ENCODE data around the gene SOAT2.
"Not testable (repeated sequence)": the region's sequence is repeated elsewhere in the genome, so short reads cannot be mapped to it uniquely, and the experiment has no call there.

SOAT2 gene

DNA sequence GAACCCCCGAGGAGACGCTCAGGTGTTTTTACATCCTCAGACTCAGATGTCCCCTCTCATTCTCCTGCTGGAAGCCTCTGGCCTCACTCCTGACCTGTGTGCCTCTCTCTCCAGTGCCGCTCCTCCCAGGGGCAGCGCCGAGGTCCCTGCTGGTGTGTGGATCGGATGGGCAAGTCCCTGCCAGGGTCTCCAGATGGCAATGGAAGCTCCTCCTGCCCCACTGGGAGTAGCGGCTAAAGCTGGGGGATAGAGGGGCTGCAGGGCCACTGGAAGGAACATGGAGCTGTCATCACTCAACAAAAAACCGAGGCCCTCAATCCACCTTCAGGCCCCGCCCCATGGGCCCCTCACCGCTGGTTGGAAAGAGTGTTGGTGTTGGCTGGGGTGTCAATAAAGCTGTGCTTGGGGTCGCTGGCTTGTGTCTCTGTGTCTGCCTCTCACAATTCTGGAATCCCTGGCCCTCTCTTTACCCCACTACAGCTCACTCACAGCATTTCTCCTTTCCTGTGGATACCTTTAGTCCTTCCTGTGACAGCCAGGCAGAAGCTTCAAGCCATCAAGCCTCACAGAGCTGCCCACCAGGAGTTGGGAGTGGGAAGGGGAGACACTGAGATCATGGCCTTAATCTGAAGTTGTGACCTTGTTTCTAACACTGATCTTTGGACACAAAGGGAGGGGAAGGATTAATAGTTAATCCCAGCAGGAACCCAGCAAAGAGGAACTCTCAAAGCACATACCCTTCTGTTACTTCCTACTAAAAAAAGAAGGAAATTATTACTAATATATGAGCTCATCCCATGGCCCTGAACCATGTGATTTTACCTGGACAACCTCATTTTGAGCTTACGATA is 1.1 kb upstream of the SOAT2 start:
- no peak overlapping the region for H3K4me3 ChIP-seq (ENCODE audit: low read length)
- no peak for DNase-seq (ENCODE audit: low read depth)
- TF ChIP-seq, protein P1, sequence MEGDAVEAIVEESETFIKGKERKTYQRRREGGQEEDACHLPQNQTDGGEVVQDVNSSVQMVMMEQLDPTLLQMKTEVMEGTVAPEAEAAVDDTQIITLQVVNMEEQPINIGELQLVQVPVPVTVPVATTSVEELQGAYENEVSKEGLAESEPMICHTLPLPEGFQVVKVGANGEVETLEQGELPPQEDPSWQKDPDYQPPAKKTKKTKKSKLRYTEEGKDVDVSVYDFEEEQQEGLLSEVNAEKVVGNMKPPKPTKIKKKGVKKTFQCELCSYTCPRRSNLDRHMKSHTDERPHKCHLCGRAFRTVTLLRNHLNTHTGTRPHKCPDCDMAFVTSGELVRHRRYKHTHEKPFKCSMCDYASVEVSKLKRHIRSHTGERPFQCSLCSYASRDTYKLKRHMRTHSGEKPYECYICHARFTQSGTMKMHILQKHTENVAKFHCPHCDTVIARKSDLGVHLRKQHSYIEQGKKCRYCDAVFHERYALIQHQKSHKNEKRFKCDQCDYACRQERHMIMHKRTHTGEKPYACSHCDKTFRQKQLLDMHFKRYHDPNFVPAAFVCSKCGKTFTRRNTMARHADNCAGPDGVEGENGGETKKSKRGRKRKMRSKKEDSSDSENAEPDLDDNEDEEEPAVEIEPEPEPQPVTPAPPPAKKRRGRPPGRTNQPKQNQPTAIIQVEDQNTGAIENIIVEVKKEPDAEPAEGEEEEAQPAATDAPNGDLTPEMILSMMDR (IDR thresholded peaks at IDR 0.05; ENCODE audit: insufficient read depth, low read depth, low read length, missing control alignments): no peak

DNA sequence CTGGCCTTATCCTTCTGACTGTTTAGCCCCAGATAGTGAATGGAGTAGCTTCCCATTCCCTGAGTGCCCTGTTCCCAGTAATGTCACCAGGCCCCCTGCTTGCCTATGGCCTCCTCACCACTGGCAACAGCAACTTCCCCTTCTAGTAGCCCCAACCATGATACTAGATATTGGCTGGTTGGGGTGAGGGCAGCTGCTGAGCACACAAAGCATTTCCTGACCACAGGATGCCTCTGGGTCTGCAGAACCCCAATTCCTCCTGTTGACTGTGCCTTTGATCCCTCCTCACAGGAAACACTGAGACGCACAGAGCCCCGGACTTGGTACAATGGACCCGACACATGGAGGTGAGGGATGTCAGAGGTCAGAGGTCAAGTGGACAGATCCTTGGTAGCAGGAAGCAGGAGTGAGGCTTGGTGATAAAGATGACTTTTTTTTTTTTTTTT is 597 bp downstream of the SOAT2 start:
- DNase-seq (ENCODE audit: low read depth): no peak
- TF ChIP-seq, protein P1 (IDR thresholded peaks at IDR 0.05; ENCODE audit: insufficient read depth, low read depth, low read length, missing control alignments): no peak
- no peak overlapping the region for H3K4me3 ChIP-seq (ENCODE audit: low read length)

DNA sequence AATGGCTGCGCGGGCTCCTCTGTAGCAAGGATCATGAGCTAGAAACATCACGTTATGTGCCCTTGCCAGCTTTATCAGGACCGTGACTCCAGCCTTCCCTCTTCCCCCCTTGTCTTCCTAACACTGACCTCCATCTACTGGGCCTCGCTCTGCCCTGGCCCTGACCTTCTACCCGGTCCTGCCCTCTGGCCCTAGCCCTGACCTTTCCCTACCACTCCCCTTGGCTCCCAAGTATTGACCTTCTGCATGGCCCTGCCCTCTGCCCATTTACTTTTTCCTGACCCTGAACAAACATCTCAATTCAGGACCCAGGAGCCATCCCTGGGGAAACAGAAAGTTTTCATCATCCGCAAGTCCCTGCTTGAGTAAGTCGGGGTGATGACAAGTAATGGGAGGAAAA is 2.0 kb downstream of the SOAT2 start:
- no peak overlapping the region for H3K4me3 ChIP-seq (ENCODE audit: low read length)
- no peak for DNase-seq (ENCODE audit: low read depth)
- TF ChIP-seq, protein P1 (IDR thresholded peaks at IDR 0.05; ENCODE audit: insufficient read depth, low read depth, low read length, missing control alignments): no peak

DNA sequence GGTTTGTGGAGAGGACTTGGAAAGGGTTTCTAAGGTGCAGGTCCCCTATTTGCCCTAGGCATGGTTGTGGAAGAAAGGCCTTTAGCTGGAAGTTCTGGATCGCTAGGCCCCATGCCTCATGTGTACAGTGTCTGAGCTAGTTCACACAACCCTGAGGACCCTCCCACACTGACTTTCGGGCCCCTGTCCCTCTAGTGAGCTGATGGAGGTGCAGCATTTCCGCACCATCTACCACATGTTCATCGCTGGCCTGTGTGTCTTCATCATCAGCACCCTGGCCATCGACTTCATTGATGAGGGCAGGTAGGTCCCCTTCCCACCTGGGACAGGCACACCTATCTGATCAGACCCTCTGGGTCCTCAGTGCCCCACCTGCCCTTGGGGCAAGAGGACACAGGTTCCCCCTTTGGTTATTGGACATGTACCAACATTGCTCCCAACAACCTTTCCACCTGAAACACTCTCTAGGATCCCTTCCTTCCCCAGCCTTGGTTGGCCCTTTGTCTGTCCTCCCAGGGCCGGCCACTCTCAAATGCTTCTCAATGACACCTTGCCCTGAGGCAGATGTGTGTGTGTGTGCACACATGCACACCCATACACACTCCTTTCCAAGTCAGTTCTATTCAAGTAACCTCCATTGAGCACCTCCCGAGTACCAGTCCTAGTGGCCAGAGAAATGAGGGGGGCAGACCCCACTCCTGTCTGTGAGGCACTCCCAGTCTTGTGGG is 2.6 kb downstream of the SOAT2 start:
- H3K4me3 ChIP-seq (ENCODE audit: low read length): no peak overlapping the region
- TF ChIP-seq, protein P1 (IDR thresholded peaks at IDR 0.05; ENCODE audit: insufficient read depth, low read depth, low read length, missing control alignments): no peak
- no peak for DNase-seq (ENCODE audit: low read depth)

DNA sequence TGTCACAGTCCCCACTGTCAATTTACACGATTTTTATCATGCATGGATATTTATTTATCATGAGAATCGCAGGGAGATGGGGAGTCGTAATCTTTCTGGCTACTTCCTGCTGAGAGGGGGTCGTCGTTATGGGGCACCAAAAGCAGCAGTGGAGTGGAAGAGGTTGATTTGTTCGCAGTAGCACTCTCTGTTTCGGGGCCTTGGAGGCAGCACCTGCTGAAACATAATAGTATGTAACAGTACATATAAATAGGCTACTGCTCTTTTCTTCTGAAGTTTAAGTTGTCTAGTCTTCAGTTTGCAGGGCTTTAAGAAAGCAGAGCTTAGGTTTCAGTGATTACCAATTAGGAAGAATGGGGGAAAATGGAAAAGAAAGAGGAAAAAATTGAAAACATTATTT is 3.8 kb downstream of the SOAT2 start:
- DNase-seq (ENCODE audit: low read depth): no peak
- TF ChIP-seq, protein P1 (IDR thresholded peaks at IDR 0.05; ENCODE audit: insufficient read depth, low read depth, low read length, missing control alignments): no peak
- H3K4me3 ChIP-seq (ENCODE audit: low read length): no peak overlapping the region

DNA sequence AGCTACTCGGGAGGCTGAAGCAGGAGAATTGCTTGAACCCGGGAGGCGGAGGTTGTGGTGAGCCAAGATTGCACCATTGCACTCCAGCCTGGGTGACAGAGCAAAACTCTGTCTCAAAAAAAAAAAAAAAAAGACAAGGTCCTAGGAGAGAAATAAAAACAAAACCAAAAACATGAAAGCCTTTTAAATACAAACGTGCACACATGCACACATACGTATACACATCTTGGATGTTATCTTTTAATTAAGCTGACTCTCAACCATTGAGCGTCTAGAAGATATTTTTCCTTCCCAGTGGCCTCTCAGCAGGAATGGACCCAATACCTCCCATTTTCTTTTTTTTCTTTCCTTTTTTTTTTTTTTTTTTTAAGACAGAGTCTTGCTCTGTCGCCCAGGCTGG is 9.1 kb downstream of the SOAT2 start:
- DNase-seq (ENCODE audit: low read depth); H3K4me3 ChIP-seq (ENCODE audit: low read length): not testable (repeated sequence)

DNA sequence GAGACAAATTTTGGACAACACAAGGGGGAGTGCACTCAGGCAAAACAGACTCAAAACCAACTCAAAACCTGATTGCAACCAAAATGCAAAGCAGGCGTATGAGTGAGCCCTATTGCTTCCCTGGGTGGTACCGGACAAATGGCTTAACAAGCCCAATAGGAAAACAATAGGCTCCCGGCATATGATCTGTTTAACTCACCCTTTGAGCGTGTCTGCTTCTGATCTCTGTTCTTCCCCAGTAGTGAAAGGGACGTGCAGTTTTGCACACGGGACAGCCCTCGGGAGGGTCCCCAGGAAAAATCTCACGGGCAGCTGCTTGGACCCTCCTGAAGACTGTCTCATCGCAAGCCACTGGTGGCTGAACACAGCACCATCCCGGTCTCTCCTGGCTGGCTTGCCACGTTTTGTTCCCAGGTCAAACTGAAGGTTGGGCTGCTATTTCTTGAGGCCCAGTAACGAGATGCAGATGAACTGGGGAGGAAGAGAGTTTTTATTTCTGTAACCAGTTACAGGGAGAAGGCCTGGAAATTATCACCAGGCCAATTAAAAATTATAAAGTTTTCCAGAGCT is 9.9 kb downstream of the SOAT2 start:
- DNase-seq (ENCODE audit: low read depth): no peak
- TF ChIP-seq, protein P1 (IDR thresholded peaks at IDR 0.05; ENCODE audit: insufficient read depth, low read depth, low read length, missing control alignments): no peak
- H3K4me3 ChIP-seq (ENCODE audit: low read length): no peak overlapping the region
